Peyer's patch (tissue), 4 donors: ENCODE data around the gene MEX3A. TPM values are rescaled to one million over a fixed set of nuclear protein-coding genes. Genes with fewer than 3 reads are reported as not detected.

Experiments
- DNase-seq, 3 donors: peaks; one replicate each; pipeline ENCODE4 v3.0.0-alpha.2; 2017 to 2019
- H3K27ac ChIP-seq, 4 donors: fragments of 200-600 bp; sonication (generic); one replicate each; pipeline ENCODE4 v1.5.1; 2016 to 2019
- H3K27me3 ChIP-seq, 2 donors: fragments of 200-600 bp; sonication (generic); one replicate each; pipeline ENCODE4 v1.5.1; 2019
- H3K36me3 ChIP-seq, 3 donors: fragments of 200-600 bp; sonication (generic); one replicate each; pipeline ENCODE4 v1.5.1; 2016 to 2019
- H3K4me1 ChIP-seq, 4 donors: fragments of 200-600 bp; sonication (generic); one replicate each; pipeline ENCODE4 v1.5.1; 2016 to 2019
- H3K4me3 ChIP-seq, 4 donors: fragments of 200-600 bp; sonication (generic); 1 replicate in 3 of 4; 2 replicates in 1 of 4; pipeline ENCODE4 v1.5.1; 2016 to 2019; ENCODE audit warnings: mild to moderate bottlenecking in 1 of 4
- H3K9me3 ChIP-seq, 4 donors: fragments of 200-600 bp; sonication (generic); one replicate each; pipeline ENCODE4 v1.5.1; 2016 to 2019; ENCODE audit warnings: mild to moderate bottlenecking in 1 of 4
- POLR2A ChIP-seq, 2 donors: fragments of 450-650 bp; IDR thresholded peaks; one replicate each; pipeline ENCODE4 v1.5.1; 2017; ENCODE audit warnings: antibody characterized with exemption in 2 of 2, mild to moderate bottlenecking in 2 of 2, moderate library complexity in 2 of 2
- total RNA-seq, 4 donors: library from RNA; depleted of rRNA; stranded (reverse); fragments of >200 nt; gene quantifications; one replicate each; pipeline ENCODE4 v1.1.0, GENCODE V29; 2016
- TF ChIP-seq, protein P1 (sequence below), 6 experiments: fragments of 450-650 bp in 4 of 6; fragments of 200-600 bp in 2 of 6; sonication (generic) in 1 of 6; IDR thresholded peaks; one replicate each; pipeline ENCODE4 v1.5.1; 2017 to 2019; ENCODE audit warnings: antibody characterized with exemption in 6 of 6, mild to moderate bottlenecking in 3 of 6, moderate library complexity in 1 of 6

Gene MEX3A
- total RNA-seq, 4 donors from 2014 or later: 0.80 to 2.1 TPM; not detected in 2

DNA sequence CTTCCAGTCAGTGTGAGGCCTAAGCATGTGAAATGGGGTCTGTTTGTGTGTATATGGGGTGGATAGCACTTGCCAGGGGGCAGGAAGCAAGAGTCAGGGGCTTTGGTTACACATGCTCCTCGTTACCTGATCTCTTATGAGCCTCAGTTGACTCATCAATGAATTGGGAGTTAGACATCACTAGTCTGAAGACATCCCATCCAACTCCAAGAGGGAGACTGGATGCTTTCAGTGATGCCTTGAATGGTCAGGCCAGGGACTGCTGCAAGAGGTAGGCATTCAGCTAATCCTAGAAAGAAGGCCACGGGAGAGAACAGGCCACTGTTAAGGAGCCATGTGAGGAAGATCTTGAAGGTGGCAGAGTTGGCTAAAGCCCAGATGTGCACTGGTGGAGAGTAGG is 15.0 kb downstream of the MEX3A start:
- Histone ChIP-seq H3K27me3 (no peaks in the 10 kb centered on the region), H3K36me3 (peaks cover 0 to 18% (median 0%) of the 10 kb centered on the region in 3 donors), H3K4me1 (no peaks in the 10 kb centered on the region), H3K4me3 (no peak overlapping the region), H3K9me3 (no peaks in the 10 kb centered on the region), H3K27ac (no peak overlapping the region)
- DNase-seq: no peak
- no peak for TF ChIP-seq POLR2A (IDR thresholded peaks at IDR 0.05)
- TF ChIP-seq, protein P1, sequence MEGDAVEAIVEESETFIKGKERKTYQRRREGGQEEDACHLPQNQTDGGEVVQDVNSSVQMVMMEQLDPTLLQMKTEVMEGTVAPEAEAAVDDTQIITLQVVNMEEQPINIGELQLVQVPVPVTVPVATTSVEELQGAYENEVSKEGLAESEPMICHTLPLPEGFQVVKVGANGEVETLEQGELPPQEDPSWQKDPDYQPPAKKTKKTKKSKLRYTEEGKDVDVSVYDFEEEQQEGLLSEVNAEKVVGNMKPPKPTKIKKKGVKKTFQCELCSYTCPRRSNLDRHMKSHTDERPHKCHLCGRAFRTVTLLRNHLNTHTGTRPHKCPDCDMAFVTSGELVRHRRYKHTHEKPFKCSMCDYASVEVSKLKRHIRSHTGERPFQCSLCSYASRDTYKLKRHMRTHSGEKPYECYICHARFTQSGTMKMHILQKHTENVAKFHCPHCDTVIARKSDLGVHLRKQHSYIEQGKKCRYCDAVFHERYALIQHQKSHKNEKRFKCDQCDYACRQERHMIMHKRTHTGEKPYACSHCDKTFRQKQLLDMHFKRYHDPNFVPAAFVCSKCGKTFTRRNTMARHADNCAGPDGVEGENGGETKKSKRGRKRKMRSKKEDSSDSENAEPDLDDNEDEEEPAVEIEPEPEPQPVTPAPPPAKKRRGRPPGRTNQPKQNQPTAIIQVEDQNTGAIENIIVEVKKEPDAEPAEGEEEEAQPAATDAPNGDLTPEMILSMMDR (IDR thresholded peaks at IDR 0.05): no peak

DNA sequence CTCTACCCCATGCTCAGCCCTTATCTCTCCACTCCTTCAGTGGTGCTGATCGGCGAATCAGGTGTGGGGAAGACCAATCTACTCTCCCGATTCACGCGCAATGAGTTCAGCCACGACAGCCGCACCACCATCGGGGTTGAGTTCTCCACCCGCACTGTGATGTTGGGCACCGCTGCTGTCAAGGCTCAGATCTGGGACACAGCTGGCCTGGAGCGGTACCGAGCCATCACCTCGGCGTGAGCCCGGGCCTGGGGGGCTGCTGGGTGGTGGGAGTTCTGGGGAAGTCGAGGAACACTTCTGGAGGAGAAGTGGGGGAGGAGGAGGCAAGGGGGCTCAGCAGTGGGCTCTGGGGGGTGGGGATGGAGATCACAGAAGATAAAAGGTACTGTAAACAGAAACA is 16.4 kb downstream of the MEX3A start:
- Histone ChIP-seq H3K4me3 (no peak overlapping the region), H3K27me3 (no peaks in the 10 kb centered on the region), H3K36me3 (peaks cover 0 to 18% (median 0%) of the 10 kb centered on the region in 3 donors), H3K4me1 (no peaks in the 10 kb centered on the region), H3K9me3 (no peaks in the 10 kb centered on the region), H3K27ac (no peak overlapping the region)
- TF ChIP-seq, protein P1 (IDR thresholded peaks at IDR 0.05): no peak
- no peak for TF ChIP-seq POLR2A (IDR thresholded peaks at IDR 0.05)
- no peak for DNase-seq

DNA sequence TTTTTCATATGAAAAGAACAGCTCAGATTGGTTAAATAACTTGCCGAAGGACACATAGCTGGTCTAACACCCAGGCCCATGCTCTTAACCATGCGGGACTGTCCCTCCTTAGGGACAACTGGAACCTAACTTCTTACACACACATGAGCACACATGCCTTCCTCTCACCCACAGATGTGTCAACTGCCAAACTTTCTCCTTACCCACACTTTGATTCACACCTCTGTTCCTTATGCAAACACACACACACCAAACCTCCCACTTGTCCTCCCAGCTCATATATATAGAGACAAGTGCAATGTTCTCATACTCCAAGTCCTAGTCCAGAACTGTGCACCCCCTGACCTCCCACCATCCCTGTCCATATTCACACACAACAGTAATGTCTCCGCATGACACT is 17.1 kb downstream of the MEX3A start:
- Histone ChIP-seq H3K36me3 (peaks cover 0 to 14% (median 0%) of the 10 kb centered on the region in 3 donors), H3K4me3 (no peak overlapping the region), H3K9me3 (no peaks in the 10 kb centered on the region), H3K27me3 (no peaks in the 10 kb centered on the region), H3K4me1 (no peaks in the 10 kb centered on the region), H3K27ac (no peak overlapping the region)
- TF ChIP-seq, protein P1 (IDR thresholded peaks at IDR 0.05): no peak
- TF ChIP-seq POLR2A (IDR thresholded peaks at IDR 0.05): no peak
- DNase-seq: no peak

DNA sequence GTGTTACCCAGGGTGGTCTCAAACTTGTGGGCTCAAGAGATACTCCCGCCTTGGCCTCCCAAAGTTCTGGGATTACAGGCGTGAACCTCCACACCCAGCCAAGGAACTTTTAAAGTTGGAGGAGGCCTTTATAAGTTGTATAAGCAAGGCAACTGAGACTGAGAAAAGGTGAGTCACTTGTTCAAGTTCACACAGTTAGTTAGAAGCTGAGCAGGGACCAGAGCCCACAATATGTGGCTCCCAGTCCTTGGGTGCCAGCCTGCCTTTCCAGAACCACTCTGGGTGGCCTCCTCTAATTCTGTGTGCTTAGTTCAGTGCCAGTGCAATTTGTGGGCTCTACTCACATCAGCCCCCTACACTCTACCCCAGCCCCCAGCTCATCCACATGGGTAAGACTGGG is 17.6 kb downstream of the MEX3A start:
- H3K36me3 ChIP-seq: peaks cover 0 to 10% (median 0%) of the 10 kb centered on the region in 3 donors
- no peak overlapping the region for H3K4me3 ChIP-seq
- no peaks in the 10 kb centered on the region for H3K9me3 ChIP-seq
- TF ChIP-seq, protein P1 (IDR thresholded peaks at IDR 0.05): no peak
- no peak for TF ChIP-seq POLR2A (IDR thresholded peaks at IDR 0.05)
- H3K27ac ChIP-seq: no peak overlapping the region
- DNase-seq: no peak
- H3K4me1 ChIP-seq: no peaks in the 10 kb centered on the region
- no peaks in the 10 kb centered on the region for H3K27me3 ChIP-seq

DNA sequence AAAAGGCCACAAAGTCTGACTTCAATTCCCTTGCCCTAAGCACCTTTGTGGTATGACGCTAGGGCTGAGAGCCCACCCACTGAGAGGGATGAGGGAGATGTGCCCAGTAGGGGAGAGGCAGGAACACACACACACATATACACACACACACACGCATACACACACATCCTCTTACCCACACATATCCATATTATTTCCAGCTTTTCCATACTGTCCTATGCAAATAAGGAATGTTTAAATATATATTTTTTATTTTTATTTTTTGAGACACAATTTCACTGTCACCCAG is 18.3 kb downstream of the MEX3A start:
- Histone ChIP-seq H3K27ac (no peak overlapping the region), H3K27me3 (no peaks in the 10 kb centered on the region), H3K4me1 (no peaks in the 10 kb centered on the region), H3K9me3 (no peaks in the 10 kb centered on the region), H3K4me3 (no peak overlapping the region), H3K36me3 (peaks cover 0 to 3% (median 0%) of the 10 kb centered on the region in 3 donors)
- TF ChIP-seq POLR2A (IDR thresholded peaks at IDR 0.05): no peak
- TF ChIP-seq, protein P1 (IDR thresholded peaks at IDR 0.05): no peak
- no peak for DNase-seq

- peak overlapping the region in 3 of 4 donors; percentile 14 to 63 (median 53) for H3K4me3 ChIP-seq
- no peaks in the 10 kb centered on the region for H3K27me3 ChIP-seq
- H3K36me3 ChIP-seq: peaks cover 0 to 6% (median 0%) of the 10 kb centered on the region in 3 donors
- peak in 1 of 3 donors; percentile 54 for DNase-seq
- H3K27ac ChIP-seq: peak overlapping the region in 3 of 4 donors; percentile 63 to 86 (median 79)
- no peaks in the 10 kb centered on the region for H3K4me1 ChIP-seq
- H3K9me3 ChIP-seq: no peaks in the 10 kb centered on the region
- TF ChIP-seq, protein P1 (IDR thresholded peaks at IDR 0.05): no peak
- no peak for TF ChIP-seq POLR2A (IDR thresholded peaks at IDR 0.05)
These were observed 20.1 kb downstream of the MEX3A start for GRCh38 chr1:156062189-156062588.
